Endothelial cell of umbilical vein (primary cell): ENCODE data around the gene SYCP3. TPM values are rescaled to one million over a fixed set of nuclear protein-coding genes. Genes with fewer than 3 reads are reported as not detected.

Source experiments
- BruUV-seq: library from RNA; stranded (reverse); fragments of 400-500 nt; replicated peaks from 2 replicates; lab custom pipeline; 2021; lab: Mats Ljungman, UMichigan
- CTCF ChIA-PET: fragments of 300-600, 350-600 bp; sonication (Branson Sonifier 250); formaldehyde crosslinking; loops from one replicate; lab custom pipeline; 2021; ENCODE audit warnings: antibody characterized with exemption, inconsistent platforms; lab: Charles Lee
- POLR2A ChIA-PET: fragments of 300-600, 350-600 bp; sonication (Branson Sonifier 250); formaldehyde crosslinking; loops from one replicate; lab custom pipeline; 2021; ENCODE audit warnings: antibody characterized with exemption, inconsistent platforms; lab: Charles Lee
- DNase-seq: peaks from one replicate; pipeline ENCODE4 v3.0.0-alpha.2; 2011; ENCODE audit warnings: low read depth, low spot score
- FAIRE-seq: peaks from 2 replicates; lab custom pipeline; 2011; peaks lifted over from hg19 to GRCh38; lab: Jason Lieb, UNC
- H2AFZ ChIP-seq: 2 replicates; pipeline ENCODE4 v1.6.0; 2012; ENCODE audit warnings: low read depth, low read length, control low read depth, inconsistent platforms
- H3K27ac ChIP-seq: 2 replicates; pipeline ENCODE4 v1.5.1; 2011; ENCODE audit warnings: low read depth, mild to moderate bottlenecking, control low read depth, low read length, moderate library complexity; ENCODE audit not compliant: insufficient read depth
- H3K27me3 ChIP-seq, 2 experiments: 2 replicates each; pipeline versions ENCODE4 v1.6.0 to v1.6.1; 2011; ENCODE audit warnings: low read length in 2 of 2, mixed read lengths in 1 of 2; ENCODE audit not compliant: control insufficient read depth in 2 of 2, insufficient read depth in 2 of 2
- H3K36me3 ChIP-seq, 2 experiments: 2 replicates in 1 of 2; 3 replicates in 1 of 2; pipeline ENCODE4 v1.5.1; 2011; ENCODE audit warnings: low read length in 2 of 2, mild to moderate bottlenecking in 1 of 2, moderate library complexity in 1 of 2; ENCODE audit not compliant: control insufficient read depth in 2 of 2, insufficient read depth in 2 of 2; ENCODE audit errors: extremely low read depth in 1 of 2
- H3K4me1 ChIP-seq: 3 replicates; pipeline ENCODE4 v1.5.1; 2011; ENCODE audit warnings: mild to moderate bottlenecking, low read length; ENCODE audit not compliant: control insufficient read depth, insufficient read depth; ENCODE audit errors: extremely low read depth
- H3K4me2 ChIP-seq: 2 replicates; pipeline ENCODE4 v1.6.1; 2011; ENCODE audit warnings: low read length, control low read depth, mixed read lengths; ENCODE audit not compliant: insufficient read depth
- H3K4me3 ChIP-seq, 3 experiments: fragments of 200-600 bp in 1 of 3; sonication (generic), shearing (Covaris generic) in 1 of 3; replicated peaks in 1 of 3; 2 replicates each; pipeline ENCODE4 v1.5.1; 2011 to 2016; ENCODE audit warnings: control low read depth in 3 of 3, low read length in 3 of 3, mild to moderate bottlenecking in 2 of 3, inconsistent platforms in 1 of 3, low read depth in 1 of 3, moderate library complexity in 1 of 3; ENCODE audit not compliant: insufficient read depth in 1 of 3
- H3K79me2 ChIP-seq: 2 replicates; pipeline ENCODE4 v1.6.0; 2012; ENCODE audit warnings: low read length, inconsistent platforms; ENCODE audit not compliant: control insufficient read depth, insufficient read depth
- H3K9ac ChIP-seq: replicated peaks from 2 replicates; pipeline ENCODE3; 2011; ENCODE audit warnings: low read length, control low read depth; ENCODE audit not compliant: insufficient read depth; ENCODE audit errors: extremely low read depth
- H3K9me1 ChIP-seq: replicated peaks from 3 replicates; pipeline ENCODE4 v1.6.0; 2011; ENCODE audit warnings: mild to moderate bottlenecking, low read length; ENCODE audit not compliant: control insufficient read depth, insufficient read depth; ENCODE audit errors: extremely low read depth
- H3K9me3 ChIP-seq: replicated peaks from 2 replicates; pipeline ENCODE4 v1.5.1; 2012; ENCODE audit warnings: low read length, inconsistent platforms; ENCODE audit not compliant: control insufficient read depth, insufficient read depth
- H4K20me1 ChIP-seq: replicated peaks from 2 replicates; pipeline ENCODE3; 2011; ENCODE audit warnings: mild to moderate bottlenecking, low read length; ENCODE audit not compliant: control insufficient read depth, insufficient read depth; ENCODE audit errors: extremely low read depth
- CTCF ChIP-seq, 2 donors: IDR thresholded peaks; 1 replicate in 1 of 2; 2 replicates in 1 of 2; pipeline ENCODE4 v1.5.1; 2011; ENCODE audit warnings: low read length in 2 of 2, mild to moderate bottlenecking in 2 of 2, moderate library complexity in 2 of 2, control low read depth in 1 of 2, inconsistent platforms in 1 of 2, low read depth in 1 of 2; ENCODE audit not compliant: insufficient read depth in 1 of 2; ENCODE audit errors: extremely low read depth in 1 of 2
- EZH2 ChIP-seq: IDR thresholded peaks from 2 replicates; pipeline ENCODE4 v1.6.1; 2012; ENCODE audit warnings: borderline replicate concordance, low read depth, mild to moderate bottlenecking, moderate library complexity, low read length, inconsistent platforms; ENCODE audit not compliant: severe bottlenecking
- FOS ChIP-seq: IDR thresholded peaks from 2 replicates; pipeline ENCODE4 v1.6.1; 2011; ENCODE audit warnings: mild to moderate bottlenecking, low read length, moderate library complexity, borderline replicate concordance; ENCODE audit not compliant: insufficient read depth
- GATA2 ChIP-seq: IDR thresholded peaks from 2 replicates; pipeline ENCODE4 v1.7.0; 2011; ENCODE audit warnings: low read depth, mild to moderate bottlenecking, moderate library complexity, mixed read lengths, low read length; ENCODE audit not compliant: insufficient read length, insufficient read depth
- JUN ChIP-seq: IDR thresholded peaks from 2 replicates; pipeline ENCODE4 v1.6.1; 2011; ENCODE audit warnings: borderline replicate concordance, low read depth; ENCODE audit not compliant: insufficient read length, insufficient read depth
- MAX ChIP-seq: IDR thresholded peaks from 2 replicates; pipeline ENCODE4 v1.6.1; 2011; ENCODE audit not compliant: insufficient read depth, insufficient read length
- MYC ChIP-seq: IDR thresholded peaks from one replicate; pipeline ENCODE4 v1.6.1; 2011; ENCODE audit warnings: mild to moderate bottlenecking, low read depth, low read length
- POLR2A ChIP-seq: IDR thresholded peaks from 2 replicates; pipeline ENCODE4 v1.6.1; 2012; ENCODE audit warnings: low read depth, mild to moderate bottlenecking, control low read depth, low read length
- POLR2AphosphoS5 ChIP-seq: IDR thresholded peaks from 2 replicates; pipeline ENCODE4 v1.6.1; 2012; ENCODE audit warnings: low read depth, mild to moderate bottlenecking, control low read depth, low read length, moderate library complexity; ENCODE audit not compliant: insufficient read depth
- dilution Hi-C: fragments of 300-500 bp; cut with MboI; formaldehyde crosslinking; loops from one replicate; pipeline ENCODE4 v1.15.0; 2019; ENCODE audit warnings: low sequenced_read_pairs; ENCODE audit not compliant: extremely low pct_ligation_motif_present
- intact Hi-C: fragments of 100-400 bp; cut with micrococcal nuclease; formaldehyde crosslinking; loops from one replicate; pipeline ENCODE4 v1.10.0; 2022
- polyA plus RNA-seq, 4 experiments: library from polyadenylated mRNA; depleted of rRNA in 3 of 4; stranded (reverse) in 3 of 4; unstranded in 1 of 4; fragments of >200 nt; gene quantifications; 2 replicates each; pipeline versions ENCODE4 v1.2.1 to v1.2.3, GENCODE V29; 2011 to 2012; ENCODE audit warnings: missing spikeins in 1 of 4
- total RNA-seq: library from RNA; stranded (reverse); gene quantifications from 2 replicates; pipeline ENCODE4 v1.2.3, GENCODE V29; 2021

The SYCP3 gene
- total and polyA plus RNA-seq, 2 donors (not counting 3 experiments of a cell fraction or from before 2014, with no cell fraction given), result 0.29 TPM; not detected in 1

DNA sequence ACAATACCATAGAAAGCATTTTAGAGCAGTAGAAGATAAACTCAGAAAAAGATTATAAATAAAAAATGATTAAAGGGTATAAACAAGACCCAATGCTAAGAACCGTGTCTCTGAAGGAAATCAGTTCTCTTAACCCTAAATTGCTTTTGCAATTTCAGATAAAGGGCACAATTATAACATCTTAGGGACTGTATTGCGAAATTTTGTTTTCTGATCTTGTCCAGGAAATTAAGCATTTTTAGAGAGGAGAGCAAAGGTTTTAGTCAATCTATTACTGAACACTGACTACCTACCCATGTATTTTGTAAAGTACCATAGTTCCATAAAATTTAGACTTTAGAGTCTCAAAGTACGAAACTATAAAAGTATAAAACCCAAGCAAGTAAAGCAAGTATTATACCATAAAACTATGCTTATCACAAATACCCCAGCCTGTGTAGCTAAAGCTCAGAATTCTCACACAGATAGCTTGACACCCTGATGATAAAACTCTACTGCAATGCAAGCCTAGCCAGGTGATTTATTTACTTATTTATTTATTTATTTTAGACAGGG is 48.6 kb downstream of the SYCP3 start:
- Histone ChIP-seq H4K20me1 (no peaks in the 10 kb centered on the region), H3K27ac (no peak overlapping the region), H3K4me3 (no peak overlapping the region), H3K4me1 (no peaks in the 10 kb centered on the region), H3K79me2 (no peaks in the 10 kb centered on the region), H3K9me1 (no peaks in the 10 kb centered on the region), H3K27me3 (peaks cover 0 to 2% of the 10 kb centered on the region in 2 experiments), H3K9ac (no peak overlapping the region), H3K9me3 (no peaks in the 10 kb centered on the region), H3K4me2 (no peak overlapping the region), H3K36me3 (no peaks in the 10 kb centered on the region), H2AFZ (no peak overlapping the region)
- DNase-seq, result no peak
- BruUV-seq, result no TSS peak
- FAIRE-seq, result no peak
- ChIA-PET POLR2A (no interaction called here), CTCF (no interaction called here)
- intact Hi-C loops, result loop anchor here (10.0 kb wide), 1 partner anchor 1116 kb away; the partner anchor contains the start of gene GAS2L3
- dilution Hi-C loops, result no loop called here
- TF ChIP-seq FOS, result no peak
- no peak for TF ChIP-seq MYC
- TF ChIP-seq JUN, result no peak
- no peak for TF ChIP-seq POLR2AphosphoS5
- no peak for TF ChIP-seq POLR2A

GRCh38 chr12:101686176-101686575 is 53.1 kb downstream of the SYCP3 start:
- FAIRE-seq, result no peak
- Histone ChIP-seq H3K4me3 (no peak overlapping the region), H3K27ac (no peak overlapping the region), H3K4me2 (no peak overlapping the region), H3K4me1 (no peaks in the 10 kb centered on the region), H3K36me3 (no peaks in the 10 kb centered on the region), H3K79me2 (no peaks in the 10 kb centered on the region), H3K27me3 (peaks cover 3 to 10% of the 10 kb centered on the region in 2 experiments), H3K9me3 (no peaks in the 10 kb centered on the region), H2AFZ (no peak overlapping the region), H4K20me1 (no peaks in the 10 kb centered on the region), H3K9me1 (no peaks in the 10 kb centered on the region), H3K9ac (no peak overlapping the region)
- TF ChIP-seq EZH2 (no peak), POLR2AphosphoS5 (no peak), GATA2 (no peak), MYC (no peak), MAX (no peak), POLR2A (no peak), JUN (no peak), FOS (no peak), CTCF (IDR thresholded peaks at IDR 0.05; ENCODE audit: extremely low read depth in 1 of 2, insufficient read depth in 1 of 2, low read depth in 1 of 2, low read length in 2 of 2) (no peak)
- ChIA-PET CTCF (no interaction called here), POLR2A (no interaction called here)
- BruUV-seq, result no TSS peak
- dilution Hi-C loops (no loop called here), intact Hi-C loops (no loop called here)
- DNase-seq, result no peak
